Measurements from ENCODE around the gene CHAF1A.

CHAF1A gene

GRCh38 chr19:4464815-4465581, 62.6 kb downstream of the CHAF1A start:
- DNase-seq = no peak

- DNase-seq = no peak
Observed at GRCh38 chr19:4467835-4468234, 65.4 kb downstream of the CHAF1A start.

- peak; percentile 96 to 97 for DNase-seq
Observed at GRCh38 chr19:4471403-4472173, 69.1 kb downstream of the CHAF1A start.

- DNase-seq = peak in 1 of 2 donors; percentile 96
Observed at GRCh38 chr19:4472174-4472974, 69.9 kb downstream of the CHAF1A start, which contains the start of gene HDGFL2. HDGFL2 (plus strand) TSS chr19:4472297; CDS start chr19:4472351, 54 bp downstream.

GRCh38 chr19:4473011-4473762, 70.7 kb downstream of the CHAF1A start:
- DNase-seq = no peak

- no peak for DNase-seq
Observed at GRCh38 chr19:4473763-4474513, 71.5 kb downstream of the CHAF1A start.

GRCh38 chr19:4474514-4475022, 72.1 kb downstream of the CHAF1A start:
- peak in 1 of 2 donors; percentile 35 for DNase-seq

GRCh38 chr19:4477034-4477801, 74.8 kb downstream of the CHAF1A start:
- no peak for DNase-seq

GRCh38 chr19:4482721-4483364, 80.4 kb downstream of the CHAF1A start:
- no peak for DNase-seq

- DNase-seq = no peak
Observed at GRCh38 chr19:4483385-4483784, 80.9 kb downstream of the CHAF1A start.

- DNase-seq = no peak
Observed at GRCh38 chr19:4487572-4487971, 85.1 kb downstream of the CHAF1A start.

- DNase-seq = no peak
Observed at GRCh38 chr19:4488496-4488895, 86.1 kb downstream of the CHAF1A start.

- DNase-seq = no peak
Observed at GRCh38 chr19:4491446-4491845, 89.0 kb downstream of the CHAF1A start.

GRCh38 chr19:4492337-4493103, 90.1 kb downstream of the CHAF1A start:
- no peak for DNase-seq
